ENCODE data around the gene GAA. TPM values are rescaled to one million over a fixed set of nuclear protein-coding genes. Genes with fewer than 3 reads are reported as not detected.
"Not testable (repeated sequence)": the region's sequence is repeated elsewhere in the genome, so short reads cannot be mapped to it uniquely, and the experiment has no call there.

Gene GAA
- total RNA-seq, 1 donor from 2014 or later, result 45.3 TPM

DNA sequence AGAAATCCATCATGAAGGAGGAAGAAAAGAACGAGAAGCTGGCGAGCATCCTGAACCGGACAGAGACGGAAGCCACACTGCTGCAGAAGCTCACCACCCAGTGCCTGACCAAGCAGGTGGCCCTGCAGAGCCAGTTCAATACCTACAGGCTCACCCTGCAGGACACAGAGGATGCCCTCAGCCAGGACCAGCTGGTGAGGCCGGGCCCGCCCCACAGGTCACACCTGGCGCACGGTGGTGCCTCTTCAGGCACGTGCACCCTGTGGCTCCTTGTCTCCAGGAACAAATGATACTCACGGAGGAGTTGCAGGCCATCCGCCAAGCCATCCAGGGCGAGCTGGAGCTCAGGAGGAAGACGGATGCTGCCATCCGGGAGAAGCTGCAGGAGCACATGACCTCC lies 19.8 kb upstream of the GAA start:
- no peak for ATAC-seq (ENCODE audit: poor library complexity)
- intact Hi-C loops (cut with DNase I), result no loop called here
- DNase-seq, result peak; percentile 21

GRCh38 chr17:80082403-80083135 lies 18.8 kb upstream of the GAA start:
- intact Hi-C loops (cut with DNase I), result no loop called here
- ATAC-seq (ENCODE audit: poor library complexity) (peak; percentile 79), DNase-seq (peak; percentile 53)

DNA sequence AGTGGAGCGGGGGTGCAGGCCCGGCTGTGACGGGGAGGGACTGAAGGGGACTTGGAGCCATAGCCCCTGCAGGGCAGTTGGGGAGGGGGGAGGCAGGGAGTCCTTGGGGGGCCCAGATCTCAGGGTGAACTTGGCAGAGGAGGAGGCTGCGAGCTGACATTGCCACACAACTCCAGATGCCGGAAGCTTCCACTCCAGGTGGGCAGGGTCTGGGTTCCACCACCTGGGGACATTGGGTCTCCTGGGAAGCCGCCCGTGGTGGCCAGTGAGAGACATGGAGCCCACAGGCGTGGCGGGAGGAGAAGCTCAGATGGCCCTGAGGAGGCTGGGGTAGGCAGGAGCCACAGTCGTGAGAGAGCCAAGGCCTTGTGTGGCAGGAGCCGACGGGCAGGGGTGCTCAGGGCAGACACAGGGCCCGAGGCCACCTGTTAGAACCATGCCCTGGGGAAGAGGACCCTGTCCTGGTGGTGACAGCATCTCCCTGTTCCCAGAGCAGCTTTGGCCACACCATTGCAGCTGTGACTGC lies 18.2 kb upstream of the GAA start:
- intact Hi-C loops (cut with DNase I), result no loop called here
- ATAC-seq (ENCODE audit: poor library complexity), result no peak
- peak; percentile 36 for DNase-seq

DNA sequence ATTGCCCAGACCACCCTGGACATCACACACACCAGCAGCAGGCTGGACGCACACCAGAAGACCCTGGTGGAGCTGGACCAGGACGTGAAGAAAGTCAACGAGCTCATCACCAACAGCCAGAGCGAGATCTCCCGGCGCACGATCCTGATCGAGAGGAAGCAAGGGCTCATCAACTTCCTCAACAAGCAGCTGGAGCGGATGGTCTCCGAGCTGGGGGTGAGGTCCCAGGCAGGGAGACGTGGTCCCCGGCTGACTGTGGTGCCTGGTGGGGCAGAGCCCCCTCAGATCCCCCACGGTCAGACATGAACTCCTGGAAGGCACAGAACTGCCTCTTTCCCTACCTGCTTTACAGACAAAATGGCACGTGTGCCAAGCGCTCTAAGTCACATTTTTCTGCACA lies 16.6 kb upstream of the GAA start:
- ATAC-seq (ENCODE audit: poor library complexity), result no peak
- intact Hi-C loops (cut with DNase I), result no loop called here

DNA sequence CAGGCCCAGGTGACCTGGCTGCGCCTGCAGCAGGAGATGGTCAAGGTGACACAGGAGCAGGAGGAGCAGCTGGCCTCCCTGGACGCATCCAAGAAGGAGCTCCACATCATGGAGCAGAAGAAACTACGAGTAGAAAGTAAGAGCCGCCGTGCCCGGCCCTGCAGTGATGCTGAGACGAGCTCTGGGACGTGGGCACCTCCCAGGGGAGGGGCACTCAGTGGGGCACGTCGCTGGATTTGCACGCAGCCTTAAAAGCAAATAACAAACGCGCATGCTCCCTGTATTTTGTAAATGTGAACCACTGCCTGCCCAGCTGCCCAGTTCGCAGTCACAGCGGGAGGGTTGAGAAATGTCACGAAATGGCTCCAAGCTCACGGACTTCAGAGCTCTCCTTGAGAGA lies 15.3 kb upstream of the GAA start:
- DNase-seq (peak; percentile 41), ATAC-seq (ENCODE audit: poor library complexity) (no peak)
- intact Hi-C loops (cut with DNase I), result no loop called here

More for the DNA sequence above, 16.6 kb upstream of the GAA start:
- peak; percentile 35 for DNase-seq

- intact Hi-C loops (cut with DNase I), result no loop called here
- peak; percentile 29 for DNase-seq
- no peak for ATAC-seq (ENCODE audit: poor library complexity)
These were observed 14.8 kb upstream of the GAA start for GRCh38 chr17:80086616-80087015.

GRCh38 chr17:80087346-80088265 lies 13.8 kb upstream of the GAA start:
- ATAC-seq (ENCODE audit: poor library complexity), result no peak
- intact Hi-C loops (cut with DNase I), result no loop called here
- DNase-seq, result peak; percentile 32

GRCh38 chr17:80089762-80090161 lies 11.6 kb upstream of the GAA start:
- ATAC-seq (ENCODE audit: poor library complexity) (no peak), DNase-seq (peak; percentile 17)
- intact Hi-C loops (cut with DNase I), result no loop called here

GRCh38 chr17:80090164-80090563 lies 11.2 kb upstream of the GAA start:
- DNase-seq; ATAC-seq (ENCODE audit: poor library complexity); intact Hi-C loops (cut with DNase I): not testable (repeated sequence)

DNA sequence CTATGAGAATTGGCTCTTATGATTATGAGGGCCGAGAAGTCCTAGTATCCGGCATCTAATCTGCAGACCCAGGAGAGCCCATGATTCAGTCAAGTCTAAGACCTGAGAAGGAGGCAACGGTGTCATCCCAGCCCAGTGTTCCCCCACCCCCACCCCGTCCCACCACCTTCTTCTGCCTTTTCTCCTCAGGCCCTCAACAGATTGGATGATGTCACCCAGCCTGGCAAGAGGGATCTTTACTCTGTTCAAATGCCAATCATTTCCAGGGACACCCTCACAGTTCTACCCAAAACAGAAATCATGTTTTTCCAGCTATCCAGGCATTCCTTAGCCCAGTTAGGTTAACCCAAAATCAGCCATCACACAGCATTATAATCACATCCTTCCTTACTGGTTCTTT lies 10.0 kb upstream of the GAA start:
- DNase-seq (no peak), ATAC-seq (ENCODE audit: poor library complexity) (no peak)
- intact Hi-C loops (cut with DNase I), result no loop called here

DNA sequence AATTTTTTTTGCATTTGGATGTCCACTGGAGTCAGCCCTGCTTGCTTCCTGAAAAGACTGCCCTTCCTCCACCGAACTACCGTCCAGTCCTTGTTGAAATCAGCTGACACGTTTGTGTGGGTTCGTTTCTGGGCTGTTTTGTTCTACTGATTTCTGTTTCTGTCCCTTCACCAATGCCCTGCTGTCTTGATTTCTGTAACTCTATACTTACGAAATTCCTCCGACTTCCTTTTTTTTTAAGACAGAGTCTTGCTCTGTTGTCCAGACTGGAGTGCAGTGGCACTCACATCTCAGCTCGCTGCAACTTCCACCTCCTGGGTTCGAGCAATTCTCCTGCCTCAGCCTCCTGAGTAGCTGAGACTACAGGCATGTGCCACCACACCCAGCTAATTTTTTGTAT lies 8.4 kb upstream of the GAA start:
- peak; percentile 79 for ATAC-seq (ENCODE audit: poor library complexity)
- intact Hi-C loops (cut with DNase I), result no loop called here
- DNase-seq, result peak; percentile 43

GRCh38 chr17:80095038-80095843 lies 6.1 kb upstream of the GAA start:
- ATAC-seq (ENCODE audit: poor library complexity), result no peak
- DNase-seq, result peak; percentile 35
- intact Hi-C loops (cut with DNase I), result no loop called here

GRCh38 chr17:80095844-80096475 lies 5.4 kb upstream of the GAA start:
- no peak for DNase-seq
- intact Hi-C loops (cut with DNase I), result no loop called here
- ATAC-seq (ENCODE audit: poor library complexity), result no peak

GRCh38 chr17:80096561-80097021 lies 4.8 kb upstream of the GAA start:
- no peak for ATAC-seq (ENCODE audit: poor library complexity)
- intact Hi-C loops (cut with DNase I), result no loop called here
- no peak for DNase-seq

GRCh38 chr17:80097127-80097621 lies 4.2 kb upstream of the GAA start:
- ATAC-seq (ENCODE audit: poor library complexity), result no peak
- no peak for DNase-seq
- intact Hi-C loops (cut with DNase I), result no loop called here

DNA sequence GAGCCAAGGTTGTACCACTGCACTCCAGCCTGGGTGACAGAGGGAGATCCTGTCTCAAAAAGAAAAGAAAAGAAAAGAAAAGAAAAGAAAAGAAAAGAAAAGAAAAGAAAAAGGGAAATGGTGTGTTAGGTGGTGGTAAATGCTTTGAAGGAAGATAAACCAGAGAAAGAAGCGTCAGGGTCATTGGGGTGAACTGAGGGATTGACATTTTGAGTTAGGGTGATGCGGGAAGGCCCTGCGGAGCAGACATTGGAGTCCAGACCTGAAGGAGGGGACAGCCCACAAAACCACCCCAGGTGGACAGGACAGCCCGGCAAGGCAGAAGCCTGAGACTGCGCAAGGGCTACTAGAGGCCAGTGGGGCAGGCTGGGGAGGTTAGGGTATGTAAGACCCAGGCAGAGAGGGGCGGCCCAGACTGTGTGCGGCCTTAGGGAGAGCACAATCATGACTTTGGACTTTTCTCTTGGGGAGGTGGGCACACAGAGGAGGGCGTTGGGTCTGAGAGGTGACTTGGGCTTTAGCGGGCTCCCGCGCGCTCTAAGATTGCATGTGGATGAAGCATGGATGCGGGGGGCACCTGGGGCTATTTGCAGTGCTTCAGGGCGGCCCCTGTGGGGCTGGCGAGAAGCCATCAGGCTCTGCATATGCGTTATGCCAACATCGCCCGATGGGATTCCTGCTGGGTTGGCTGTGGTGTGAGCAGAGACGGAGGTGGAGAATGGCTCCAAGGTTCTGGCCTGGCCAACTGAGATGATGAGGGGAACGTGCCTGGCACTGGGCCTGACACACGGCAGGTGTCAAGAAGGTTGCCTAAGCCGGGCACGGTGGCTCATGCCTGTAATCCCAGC lies 3.3 kb upstream of the GAA start:
- intact Hi-C loops (cut with DNase I), result no loop called here
- no peak for DNase-seq
- ATAC-seq (ENCODE audit: poor library complexity), result no peak

DNA sequence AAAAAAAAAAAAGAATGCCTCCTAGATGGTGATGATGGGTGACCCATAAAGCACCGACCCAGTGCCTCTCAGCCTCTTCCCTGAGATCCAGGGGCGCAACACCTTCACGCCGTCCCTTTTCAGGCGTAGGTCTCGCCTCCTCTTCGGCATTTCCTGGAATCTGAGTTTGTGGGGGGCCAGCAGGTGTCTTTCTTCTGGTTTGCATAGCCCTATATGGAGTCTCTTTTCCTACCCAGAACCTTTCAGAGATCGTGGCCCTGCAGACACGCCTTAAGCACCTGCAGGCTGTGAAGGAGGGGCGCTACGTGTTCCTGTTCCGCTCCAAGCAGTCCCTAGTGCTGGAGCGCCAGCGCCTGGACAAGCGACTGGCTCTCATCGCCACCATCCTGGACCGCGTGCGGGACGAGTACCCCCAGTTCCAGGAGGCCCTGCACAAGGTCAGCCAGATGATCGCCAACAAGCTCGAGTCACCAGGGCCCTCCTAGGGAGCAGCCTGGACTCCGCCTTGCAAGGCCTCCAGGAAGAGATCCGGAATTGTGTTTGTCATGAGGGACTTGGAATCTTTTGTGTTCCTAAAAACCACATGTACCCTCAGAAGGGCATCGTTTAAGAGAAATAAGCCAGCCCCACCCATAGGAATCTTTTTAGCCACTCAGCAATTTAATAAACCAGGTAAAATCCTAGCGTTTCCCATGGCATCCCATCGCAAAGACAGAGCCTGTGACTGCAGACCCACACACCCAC lies 1.9 kb upstream of the GAA start:
- DNase-seq (peak; percentile 22), ATAC-seq (ENCODE audit: poor library complexity) (no peak)
- intact Hi-C loops (cut with DNase I), result no loop called here
